ENCODE measurements around the gene POPDC3.
"Not testable (repeated sequence)": the region's sequence is repeated elsewhere in the genome, so short reads cannot be mapped to it uniquely, and the experiment has no call there.

The POPDC3 gene

DNA sequence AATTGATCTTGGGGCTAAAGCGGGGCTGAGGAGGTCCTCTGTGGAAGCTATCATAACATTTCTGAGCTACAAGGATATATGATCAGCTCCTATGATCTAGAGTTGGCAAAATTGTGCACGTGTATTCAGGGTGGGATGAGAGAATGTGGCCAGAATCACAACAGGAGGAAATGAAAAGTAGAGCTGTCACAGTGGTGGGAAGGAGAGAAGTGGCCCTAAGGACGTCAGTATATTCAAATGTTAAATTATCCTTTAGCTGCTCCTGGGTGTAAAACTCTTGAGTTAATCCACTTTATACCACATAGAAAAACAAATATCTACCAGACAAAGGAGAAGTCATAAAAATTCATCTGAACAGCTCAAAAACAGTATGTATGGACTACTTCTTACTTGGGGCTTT, 14.8 kb upstream of the POPDC3 start:
- DNase-seq, result no peak

- no peak for DNase-seq
Observed at GRCh38 chr6:105194106-105194505, 14.3 kb upstream of the POPDC3 start.

DNA sequence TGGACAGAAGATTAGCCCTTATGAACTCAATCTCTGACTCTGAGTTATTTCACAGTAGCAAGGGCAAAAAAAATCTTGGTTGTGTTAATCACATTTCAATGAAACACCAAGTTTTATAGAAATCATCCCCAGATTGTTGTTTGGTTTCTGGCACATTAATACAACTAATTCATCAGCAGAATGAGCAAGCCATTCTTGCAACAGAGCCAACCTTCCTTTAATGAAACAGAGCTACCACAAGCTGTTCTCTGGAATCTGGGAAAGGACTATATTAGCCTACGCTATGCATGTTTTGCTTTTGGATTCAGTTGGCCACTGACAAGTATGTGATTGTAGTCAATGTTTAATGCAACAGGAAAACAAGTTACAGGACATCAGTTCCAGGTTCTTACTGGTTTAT, 13.8 kb upstream of the POPDC3 start:
- peak; percentile 95 for DNase-seq

DNA sequence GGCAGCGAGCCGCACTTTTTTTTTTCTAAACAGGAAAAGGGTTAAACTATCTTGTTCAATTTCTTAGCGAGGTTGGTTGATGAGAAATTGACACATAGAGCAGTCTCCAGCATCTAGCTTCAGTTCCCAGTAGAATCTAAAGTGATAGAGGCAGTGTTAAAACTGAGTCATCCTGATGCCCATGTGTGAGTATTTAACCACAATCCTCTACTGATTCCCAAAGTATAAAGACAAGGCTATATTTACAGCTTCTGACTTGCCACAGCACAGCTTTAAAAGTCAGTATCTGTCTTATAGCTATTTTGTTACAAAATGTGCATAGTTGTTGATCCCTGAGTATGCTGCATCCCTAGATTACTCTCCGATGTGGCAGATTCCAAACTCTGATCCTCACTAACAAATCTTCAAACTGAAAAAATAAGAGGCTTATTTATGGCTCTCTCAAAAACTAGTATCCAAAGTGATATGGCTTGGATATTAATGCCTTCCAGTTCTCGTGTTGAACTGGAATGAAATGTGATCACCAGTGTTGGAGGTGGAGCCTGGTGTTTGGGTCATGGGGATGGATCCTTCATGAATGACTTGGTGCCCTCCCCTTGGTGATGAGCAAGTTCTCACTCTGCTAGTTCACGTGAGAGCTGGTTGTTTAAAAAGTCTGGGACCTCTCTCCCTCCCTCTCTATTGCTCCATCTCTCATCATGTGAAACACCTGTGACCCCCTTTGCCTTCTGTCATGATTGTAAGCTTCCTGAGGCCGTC, 13.1 kb upstream of the POPDC3 start:
- DNase-seq, result peak; percentile 92

GRCh38 chr6:105191351-105191750, 11.5 kb upstream of the POPDC3 start:
- DNase-seq, result no peak

DNA sequence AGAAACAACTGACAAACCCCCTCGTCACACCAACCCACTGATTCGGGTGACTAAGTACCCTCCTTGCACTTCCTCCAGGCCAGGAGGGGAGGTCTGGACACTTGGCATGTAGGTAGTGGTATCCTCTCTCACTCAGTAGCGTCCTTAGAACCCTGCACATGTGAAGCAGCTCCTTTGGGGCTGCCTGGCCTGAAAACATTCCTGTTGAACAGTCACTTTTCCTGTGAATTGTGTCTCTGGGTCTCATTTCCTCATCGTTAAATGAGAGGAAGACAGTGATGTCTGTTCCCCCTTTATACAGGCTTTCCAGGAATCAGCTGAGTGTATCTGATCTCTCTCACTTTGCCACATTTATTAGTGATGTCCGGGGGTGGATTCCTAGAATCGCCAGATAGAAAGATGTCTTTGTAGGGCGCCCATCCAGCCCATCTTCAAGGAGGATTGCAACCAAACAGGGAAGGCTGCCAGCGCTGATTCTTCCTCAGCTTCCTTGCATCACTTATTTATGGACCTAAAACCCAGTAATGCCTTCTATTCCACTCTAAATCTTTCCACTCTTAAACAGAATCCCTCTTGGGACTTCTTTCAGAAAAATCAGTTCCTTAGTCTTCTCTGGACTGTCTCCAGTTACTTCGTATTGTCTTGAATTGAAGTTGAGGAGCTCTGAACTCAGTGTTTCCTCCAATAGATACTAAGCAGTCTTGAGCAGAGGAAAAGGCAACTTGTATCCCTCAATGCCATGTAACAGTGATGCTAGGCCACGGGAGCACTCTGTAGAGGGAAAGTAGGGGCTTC, 9.4 kb upstream of the POPDC3 start:
- no peak for DNase-seq

DNA sequence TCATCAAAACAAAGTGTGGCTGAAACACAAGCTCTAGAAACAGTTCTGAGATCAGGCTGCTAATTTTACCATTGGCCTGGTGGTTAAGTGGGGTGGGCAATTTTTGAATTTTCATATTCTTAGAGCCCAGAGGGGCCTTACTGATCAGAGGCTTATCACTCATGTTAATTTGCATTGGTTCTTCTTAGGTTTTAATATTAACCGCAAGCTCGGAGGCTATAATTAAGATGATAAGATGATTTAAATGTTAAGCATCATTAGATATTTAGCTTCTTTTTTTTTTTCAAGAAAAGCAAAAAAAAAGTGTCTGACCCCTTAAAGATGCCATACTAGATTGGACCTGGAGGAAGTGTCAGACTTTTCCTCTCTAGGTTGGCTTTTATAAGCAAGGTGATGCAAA, 8.4 kb upstream of the POPDC3 start:
- no peak for DNase-seq

- DNase-seq, result no peak
Observed at GRCh38 chr6:105186576-105186975, 6.8 kb upstream of the POPDC3 start.

DNA sequence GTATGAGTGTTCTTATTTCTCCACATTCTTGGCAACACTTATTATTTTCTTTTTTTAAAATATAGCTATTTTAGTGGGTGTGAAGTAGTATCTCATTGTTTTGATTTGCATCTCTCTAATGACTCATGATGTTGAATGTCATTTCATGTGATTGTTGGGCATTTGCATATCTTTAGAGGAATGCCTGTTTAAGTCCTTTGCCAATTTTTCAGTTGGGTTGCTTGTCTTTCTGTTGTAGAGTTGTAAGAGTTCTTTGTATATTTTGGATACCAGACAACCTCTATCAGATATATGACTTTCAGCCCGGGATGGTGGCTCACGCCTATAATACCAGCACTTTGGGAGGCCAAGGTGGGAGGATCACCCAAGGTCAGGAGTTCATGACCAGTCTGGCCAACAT, 5.1 kb upstream of the POPDC3 start:
- peak; percentile 65 for DNase-seq

DNA sequence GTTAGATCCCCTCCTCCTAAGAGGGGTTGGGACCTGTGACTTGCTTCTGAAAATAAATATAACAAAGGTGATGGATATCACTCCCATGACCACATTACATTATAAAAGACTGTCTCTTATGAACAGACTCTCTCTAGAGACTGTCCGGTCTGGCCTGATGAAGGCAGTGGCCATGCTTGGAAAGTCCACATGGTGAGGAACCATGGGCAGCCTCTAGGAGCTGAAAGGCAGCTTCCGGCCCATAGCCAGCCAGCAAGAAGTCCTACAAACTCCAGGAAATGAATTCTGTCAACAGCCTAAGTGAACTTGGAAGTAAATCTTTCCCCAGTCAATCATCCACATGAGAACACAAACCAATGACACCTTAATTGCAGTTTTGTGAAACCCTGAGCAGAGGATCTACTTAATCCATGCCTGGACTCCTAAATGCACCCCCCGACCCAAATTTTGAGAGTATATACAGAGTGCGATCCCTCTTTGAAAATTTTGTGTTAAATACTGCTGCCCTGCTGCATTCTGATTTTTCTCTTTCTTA, 2.2 kb upstream of the POPDC3 start:
- DNase-seq, result no peak

GRCh38 chr6:105178636-105179035, 1.2 kb downstream of the POPDC3 start:
- no peak for DNase-seq

DNA sequence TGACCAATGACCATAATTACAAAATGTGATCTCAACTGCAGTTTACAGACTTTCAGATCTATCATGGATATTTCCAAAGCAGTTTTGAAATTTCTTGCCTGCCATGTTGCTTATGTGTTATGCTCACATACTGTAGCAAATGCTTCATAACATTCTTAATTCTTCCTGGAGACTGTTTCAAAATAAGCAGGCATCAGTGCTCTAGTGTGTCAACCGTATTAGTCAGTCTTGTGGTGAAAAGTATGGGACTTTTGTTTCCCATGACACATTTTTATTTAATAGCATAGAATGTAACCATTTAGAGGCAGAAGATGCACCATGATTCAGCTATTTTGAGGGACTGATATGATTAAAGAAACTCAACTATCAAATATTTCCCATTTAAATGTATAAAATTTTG, 1.7 kb downstream of the POPDC3 start:
- DNase-seq, result peak; percentile 91

DNA sequence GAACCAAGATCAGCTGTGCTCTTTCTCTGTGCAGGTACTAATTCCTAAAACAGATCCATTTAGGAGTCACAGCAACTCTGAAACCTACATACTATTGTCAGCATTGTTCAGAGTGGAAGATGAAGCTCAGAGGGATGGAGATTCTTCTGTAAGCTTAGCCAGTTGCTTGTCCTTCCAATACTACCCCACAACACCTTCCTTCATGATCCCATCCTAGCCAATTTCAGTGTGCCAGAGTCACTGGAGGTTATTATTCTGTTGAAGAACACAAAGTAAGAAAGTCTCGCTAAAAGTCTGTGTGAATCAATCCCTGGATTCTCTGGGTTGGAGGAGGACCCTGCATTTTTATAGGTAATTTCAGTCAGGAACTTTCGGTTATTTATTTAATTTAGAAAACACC, 2.3 kb downstream of the POPDC3 start:
- DNase-seq, result no peak

GRCh38 chr6:105174512-105174911, 5.3 kb downstream of the POPDC3 start:
- DNase-seq, result peak; percentile 49

- DNase-seq, result not testable (repeated sequence)
Observed at GRCh38 chr6:105172515-105172914, 7.3 kb downstream of the POPDC3 start.

DNA sequence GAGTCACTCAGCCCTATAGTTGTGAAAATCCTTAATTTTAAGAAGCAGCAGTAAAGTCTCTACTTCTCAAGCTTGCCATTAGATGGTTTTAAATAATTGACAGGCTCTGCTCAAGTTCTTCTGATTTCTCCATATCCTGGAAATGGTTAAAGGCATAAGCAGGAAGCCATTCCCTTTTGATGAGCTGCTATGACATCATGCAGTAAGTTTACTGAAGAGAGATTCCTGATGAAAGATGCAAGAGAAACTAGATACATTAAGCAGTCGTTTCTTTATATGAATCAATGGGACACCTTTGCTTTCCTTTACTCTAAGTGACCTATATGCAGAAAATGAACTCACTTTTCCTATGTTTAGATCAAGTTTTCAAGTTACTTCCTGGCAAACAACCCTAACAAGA, 9.8 kb downstream of the POPDC3 start:
- peak; percentile 50 for DNase-seq

GRCh38 chr6:105167914-105168313, 11.9 kb downstream of the POPDC3 start:
- no peak for DNase-seq

DNA sequence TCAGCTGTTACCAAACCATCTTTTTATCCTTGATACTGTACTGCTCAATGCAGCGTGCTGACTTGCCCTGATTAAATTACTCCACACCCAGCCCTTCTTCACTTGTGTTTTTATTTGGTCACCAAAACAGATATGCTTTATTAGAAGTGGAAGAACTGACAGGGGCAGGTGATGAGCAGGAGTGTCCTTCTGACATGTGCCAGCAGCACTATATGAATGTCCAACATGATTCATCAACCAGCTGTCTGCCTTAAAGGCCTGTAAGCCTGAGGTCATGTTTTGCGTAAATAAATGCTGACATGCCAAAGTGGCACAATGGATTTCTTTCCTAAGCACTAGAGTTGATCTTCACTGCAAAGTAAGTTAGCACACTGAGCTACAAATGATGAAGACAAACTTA, 15.4 kb downstream of the POPDC3 start:
- peak; percentile 32 for DNase-seq

DNA sequence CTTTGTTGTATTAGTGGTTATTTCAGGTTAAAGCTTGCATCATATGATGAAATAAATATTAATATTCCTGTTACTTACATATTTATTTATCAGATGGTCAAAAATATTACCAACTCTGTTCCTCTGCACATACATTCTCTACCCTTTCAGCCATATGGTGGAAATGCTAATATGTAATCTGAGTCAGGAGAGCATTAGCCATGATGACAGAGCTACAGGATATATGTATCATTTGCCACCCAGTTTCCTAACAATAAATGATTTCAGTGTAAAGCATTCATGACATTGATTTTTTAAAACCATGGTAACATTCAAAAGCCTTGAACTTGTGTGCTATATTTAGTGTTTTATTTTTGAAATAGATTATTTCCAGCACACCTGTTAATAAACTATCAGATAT, 16.6 kb downstream of the POPDC3 start:
- no peak for DNase-seq

DNA sequence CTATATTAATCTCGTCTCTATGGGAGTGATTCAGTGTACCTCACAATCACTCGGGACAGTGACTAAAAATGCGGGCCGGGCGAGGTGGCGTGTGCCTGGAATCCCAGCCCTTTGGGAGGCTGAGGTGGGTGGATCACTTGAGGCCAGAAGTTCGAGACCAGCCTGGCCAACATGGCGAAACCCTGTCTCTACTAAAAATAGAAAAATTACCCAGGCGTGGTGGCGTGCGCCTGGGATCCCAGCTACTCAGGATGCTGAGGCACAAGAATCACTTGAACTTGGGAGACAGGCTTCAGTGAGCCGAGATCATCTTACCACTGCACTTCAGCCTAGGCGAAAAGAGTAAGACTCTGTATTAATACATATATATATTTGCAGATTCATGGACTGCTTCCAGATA, 17.4 kb downstream of the POPDC3 start:
- DNase-seq, result no peak

DNA sequence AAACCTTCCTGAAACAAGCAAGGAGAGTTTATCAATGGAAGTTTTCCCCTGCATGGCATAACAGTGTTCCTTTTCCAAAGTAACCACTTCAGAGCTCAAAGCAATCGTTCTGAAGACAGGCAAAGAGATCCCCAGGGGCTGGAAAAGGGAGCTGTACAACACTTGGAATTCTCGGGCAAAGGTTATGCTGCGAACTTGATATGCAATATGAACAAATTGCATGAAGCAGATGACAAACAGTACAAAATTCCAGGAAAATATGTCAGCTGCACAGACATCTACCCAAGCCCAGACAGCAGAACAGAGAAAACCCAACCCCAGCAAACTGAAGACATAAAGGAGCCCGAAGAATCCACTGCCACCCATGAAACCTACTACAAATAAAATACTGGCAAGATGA, 18.4 kb downstream of the POPDC3 start:
- DNase-seq, result peak; percentile 13

DNA sequence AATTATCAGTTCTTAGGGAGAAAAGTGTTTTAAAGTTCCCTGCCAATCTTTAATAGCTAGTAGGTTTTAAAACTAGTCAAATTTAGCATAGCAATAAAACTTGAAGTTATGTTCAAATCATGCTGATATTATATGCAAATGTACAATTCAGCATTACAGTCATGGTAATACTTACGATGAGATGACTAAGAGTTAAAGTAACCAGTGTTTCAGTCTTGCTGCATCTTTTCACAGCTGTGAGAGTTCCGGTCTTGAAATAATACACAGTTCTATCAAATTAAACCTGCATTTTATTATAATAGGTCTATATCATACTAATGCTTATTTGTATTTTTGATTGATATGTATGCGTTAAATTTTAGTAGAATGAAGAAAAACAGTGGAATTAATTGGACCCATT, 26.1 kb downstream of the POPDC3 start:
- DNase-seq, result no peak

GRCh38 chr6:105152880-105153279, 26.9 kb downstream of the POPDC3 start:
- DNase-seq, result no peak

GRCh38 chr6:105151644-105152043, 28.2 kb downstream of the POPDC3 start:
- DNase-seq, result no peak
